PFSK-1 (cell line): Measurements from ENCODE around the gene SLC6A8.

Source experiments
- FOXP2 ChIP-seq: optimal IDR thresholded peaks from 2 replicates; pipeline ENCODE3; 2011; ENCODE audit warnings: borderline replicate concordance, control low read depth, inconsistent platforms; ENCODE audit not compliant: insufficient read depth; ENCODE audit errors: extremely low read length, extremely low read depth
- POLR2AphosphoS5 ChIP-seq: IDR thresholded peaks from 2 replicates; pipeline ENCODE4 v1.6.1; 2012; ENCODE audit warnings: low read depth, mild to moderate bottlenecking, control low read depth, low read length, moderate library complexity
- SIN3A ChIP-seq: IDR thresholded peaks from 2 replicates; pipeline ENCODE4 v1.6.1; 2012; ENCODE audit warnings: mild to moderate bottlenecking, low read length, moderate library complexity, borderline replicate concordance; ENCODE audit not compliant: insufficient read depth
- TAF1 ChIP-seq: IDR thresholded peaks from 2 replicates; pipeline ENCODE4 v1.6.1; 2012; ENCODE audit warnings: low read length, control low read depth, borderline replicate concordance; ENCODE audit not compliant: insufficient read depth
- TF ChIP-seq, protein P1 (sequence below), 2 experiments: IDR thresholded peaks; 2 replicates each; pipeline versions ENCODE4 v1.6.1 to v1.8.0; 2011 to 2012; ENCODE audit warnings: low read depth in 2 of 2, low read length in 2 of 2, control low read depth in 1 of 2, inconsistent platforms in 1 of 2, mild to moderate bottlenecking in 1 of 2, moderate library complexity in 1 of 2; ENCODE audit not compliant: insufficient read depth in 1 of 2

SLC6A8 gene

DNA sequence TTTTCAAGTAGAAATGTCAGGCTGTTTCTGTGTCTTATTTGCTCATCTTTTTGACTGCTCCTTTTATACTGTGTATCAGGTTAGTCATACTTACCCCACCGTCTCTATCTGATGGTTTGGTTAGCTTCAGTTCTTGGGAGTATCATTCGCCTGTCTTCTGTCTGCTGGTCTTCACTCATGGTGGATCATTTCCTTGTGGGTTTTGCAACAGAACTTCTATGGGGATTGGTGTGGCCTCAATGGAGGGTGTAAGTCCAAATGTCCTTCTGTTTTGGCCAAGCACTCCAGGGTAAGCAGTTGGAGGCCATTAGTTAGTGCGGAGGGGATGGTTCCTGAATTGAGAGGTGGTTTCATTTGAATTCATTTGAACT lies 44.1 kb downstream of the SLC6A8 start:
- TF ChIP-seq, protein P1, sequence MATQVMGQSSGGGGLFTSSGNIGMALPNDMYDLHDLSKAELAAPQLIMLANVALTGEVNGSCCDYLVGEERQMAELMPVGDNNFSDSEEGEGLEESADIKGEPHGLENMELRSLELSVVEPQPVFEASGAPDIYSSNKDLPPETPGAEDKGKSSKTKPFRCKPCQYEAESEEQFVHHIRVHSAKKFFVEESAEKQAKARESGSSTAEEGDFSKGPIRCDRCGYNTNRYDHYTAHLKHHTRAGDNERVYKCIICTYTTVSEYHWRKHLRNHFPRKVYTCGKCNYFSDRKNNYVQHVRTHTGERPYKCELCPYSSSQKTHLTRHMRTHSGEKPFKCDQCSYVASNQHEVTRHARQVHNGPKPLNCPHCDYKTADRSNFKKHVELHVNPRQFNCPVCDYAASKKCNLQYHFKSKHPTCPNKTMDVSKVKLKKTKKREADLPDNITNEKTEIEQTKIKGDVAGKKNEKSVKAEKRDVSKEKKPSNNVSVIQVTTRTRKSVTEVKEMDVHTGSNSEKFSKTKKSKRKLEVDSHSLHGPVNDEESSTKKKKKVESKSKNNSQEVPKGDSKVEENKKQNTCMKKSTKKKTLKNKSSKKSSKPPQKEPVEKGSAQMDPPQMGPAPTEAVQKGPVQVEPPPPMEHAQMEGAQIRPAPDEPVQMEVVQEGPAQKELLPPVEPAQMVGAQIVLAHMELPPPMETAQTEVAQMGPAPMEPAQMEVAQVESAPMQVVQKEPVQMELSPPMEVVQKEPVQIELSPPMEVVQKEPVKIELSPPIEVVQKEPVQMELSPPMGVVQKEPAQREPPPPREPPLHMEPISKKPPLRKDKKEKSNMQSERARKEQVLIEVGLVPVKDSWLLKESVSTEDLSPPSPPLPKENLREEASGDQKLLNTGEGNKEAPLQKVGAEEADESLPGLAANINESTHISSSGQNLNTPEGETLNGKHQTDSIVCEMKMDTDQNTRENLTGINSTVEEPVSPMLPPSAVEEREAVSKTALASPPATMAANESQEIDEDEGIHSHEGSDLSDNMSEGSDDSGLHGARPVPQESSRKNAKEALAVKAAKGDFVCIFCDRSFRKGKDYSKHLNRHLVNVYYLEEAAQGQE (IDR thresholded peaks at IDR 0.05; ENCODE audit: insufficient read depth in 1 of 2, low read depth in 2 of 2, low read length in 2 of 2): no peak
- TF ChIP-seq SIN3A (no peak), FOXP2 (no peak), TAF1 (no peak), POLR2AphosphoS5 (no peak)

DNA sequence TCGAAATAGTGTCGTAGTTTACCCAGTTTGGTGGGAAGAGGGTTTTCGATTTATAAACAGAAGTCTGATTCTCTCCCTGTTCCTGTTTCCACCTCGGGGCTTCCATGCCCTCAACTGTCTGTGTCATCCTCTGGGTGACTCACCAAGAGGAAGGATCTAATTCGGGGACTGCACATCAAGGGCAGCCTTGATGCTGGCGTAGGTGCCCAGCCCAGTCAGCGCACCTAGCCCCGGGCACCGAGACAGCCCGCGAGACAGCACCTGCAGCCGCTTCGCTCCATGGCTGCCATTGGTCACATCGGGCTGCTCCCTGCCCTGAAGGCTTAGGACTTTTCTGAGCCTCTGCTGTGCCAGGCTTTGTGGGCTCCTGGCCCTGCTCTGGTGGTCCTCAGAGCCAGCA lies 44.7 kb downstream of the SLC6A8 start:
- TF ChIP-seq POLR2AphosphoS5 (no peak), TAF1 (no peak)

DNA sequence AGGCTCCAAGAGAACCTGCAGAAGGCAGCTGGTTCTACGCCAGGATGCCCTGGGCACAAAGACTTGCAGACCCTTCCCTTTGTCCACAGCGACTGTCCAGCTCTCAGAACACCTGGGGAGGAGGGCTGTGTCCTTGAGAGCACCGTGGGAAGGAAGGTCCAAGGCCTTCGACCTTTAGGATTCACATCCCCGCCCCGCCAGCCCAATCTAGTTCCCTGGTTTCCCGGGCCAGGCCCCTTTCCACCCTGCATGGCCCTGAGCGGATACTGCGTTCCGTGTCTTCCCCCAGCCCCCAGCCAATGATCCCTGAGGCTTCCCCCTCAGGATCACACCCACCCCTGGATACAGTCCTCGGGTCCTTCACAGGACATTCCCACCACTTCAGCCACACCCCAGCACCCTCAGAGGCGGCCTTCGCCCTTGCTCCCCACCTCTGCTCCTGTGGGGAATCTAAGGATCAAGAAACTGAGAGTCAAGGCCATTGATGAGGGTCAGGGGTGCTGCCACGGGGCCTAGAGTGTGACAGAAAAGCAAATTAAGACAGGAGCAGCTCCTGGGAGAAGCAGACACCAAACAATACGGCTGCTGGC lies 46.0 kb downstream of the SLC6A8 start:
- no peak for TF ChIP-seq FOXP2
- TF ChIP-seq POLR2AphosphoS5: no peak
- TF ChIP-seq, protein P1 (IDR thresholded peaks at IDR 0.05; ENCODE audit: insufficient read depth in 1 of 2, low read depth in 2 of 2, low read length in 2 of 2): no peak
- TF ChIP-seq SIN3A: no peak
- TF ChIP-seq TAF1: no peak

DNA sequence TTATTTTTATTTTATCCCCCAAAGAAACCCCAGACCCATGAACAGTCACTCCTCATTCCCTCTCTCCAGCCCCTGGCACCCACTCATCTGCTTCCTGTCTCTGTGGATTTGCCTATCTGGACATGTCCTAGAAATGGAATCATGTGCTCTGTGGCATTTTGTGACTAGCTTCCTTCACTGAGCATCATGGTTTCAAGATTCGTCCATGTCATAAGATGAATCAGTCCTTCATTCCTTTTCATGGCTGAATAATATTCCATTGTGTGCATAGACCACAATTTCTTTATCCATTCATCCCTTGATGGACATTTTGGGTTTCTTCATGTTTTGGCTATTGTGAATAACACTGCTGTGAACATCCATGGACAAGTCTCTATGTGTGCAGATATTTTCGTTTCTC lies 47.1 kb downstream of the SLC6A8 start:
- TF ChIP-seq SIN3A: no peak
- TF ChIP-seq, protein P1 (IDR thresholded peaks at IDR 0.05; ENCODE audit: insufficient read depth in 1 of 2, low read depth in 2 of 2, low read length in 2 of 2): no peak

DNA sequence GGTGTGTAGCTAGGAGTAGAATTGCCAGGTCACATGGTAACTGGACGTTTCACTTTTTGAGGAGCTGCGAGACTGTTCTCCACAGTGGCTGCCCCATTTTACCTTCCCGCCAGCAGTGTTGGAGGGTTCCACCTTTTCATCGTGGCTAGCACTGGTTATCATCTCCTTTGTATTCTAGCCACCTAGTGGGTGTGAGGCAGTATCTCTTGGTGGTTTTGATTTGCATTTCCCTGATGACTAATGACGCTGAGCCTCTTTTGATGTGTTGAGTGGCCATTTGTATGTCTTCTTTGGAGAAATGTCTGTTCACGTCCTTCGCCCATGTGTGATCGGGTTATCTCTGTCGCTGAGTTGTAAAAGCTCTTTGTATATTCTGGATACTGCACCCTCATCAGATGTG lies 47.5 kb downstream of the SLC6A8 start:
- TF ChIP-seq SIN3A: no peak
- TF ChIP-seq, protein P1 (IDR thresholded peaks at IDR 0.05; ENCODE audit: insufficient read depth in 1 of 2, low read depth in 2 of 2, low read length in 2 of 2): no peak
- no peak for TF ChIP-seq POLR2AphosphoS5
- no peak for TF ChIP-seq FOXP2
- TF ChIP-seq TAF1: no peak
